ENCODE measurements around the gene RETN. TPM values are rescaled to one million over a fixed set of nuclear protein-coding genes. Genes with fewer than 3 reads are reported as not detected.
A peak's percentile ranks its signal among the peaks of the same experiment; 100 is the strongest.

The RETN gene
- polyA plus RNA-seq, 3 donors, result 42.1 to 119 (median 60.0) TPM

DNA sequence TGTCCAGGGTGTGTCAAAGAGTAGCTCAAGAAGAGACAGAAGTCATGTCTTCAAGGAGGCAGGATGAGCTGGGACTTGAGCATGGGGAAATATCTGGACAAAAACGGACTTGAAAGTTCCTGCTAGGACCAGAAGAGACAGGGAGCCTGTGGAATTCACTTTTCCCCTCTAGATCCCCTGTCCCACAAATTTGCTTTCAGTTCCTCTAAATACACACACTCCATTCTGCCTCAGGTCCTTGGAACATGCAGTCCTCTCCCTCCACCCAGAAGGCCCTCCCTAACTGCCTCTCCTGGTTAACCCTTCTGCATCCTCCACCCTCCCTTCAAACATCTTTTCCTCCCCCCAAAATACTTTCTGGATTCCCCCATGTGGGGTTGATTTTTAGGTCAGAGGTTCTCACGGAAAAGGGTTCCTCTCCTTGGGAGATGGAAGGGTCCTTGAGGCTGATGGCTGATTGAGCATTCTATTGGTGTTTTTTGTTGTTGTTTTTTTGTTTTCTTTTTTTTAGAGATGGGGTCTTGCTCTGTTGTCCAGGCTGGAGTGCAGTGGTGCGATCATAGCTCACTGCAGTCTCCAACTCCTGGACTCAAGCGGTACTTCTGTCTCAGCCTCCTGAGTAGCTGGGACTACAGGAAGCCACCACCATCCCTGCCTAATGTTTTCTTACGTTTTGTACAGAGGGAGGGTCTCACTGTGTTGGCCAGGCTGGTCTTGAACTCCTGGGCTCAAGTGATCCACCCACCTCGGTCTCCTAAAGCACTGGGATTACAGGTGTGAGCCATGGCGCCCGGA is 6.9 kb upstream of the RETN start:
- Histone ChIP-seq H3K4me2 (replicated peaks; ENCODE audit: extremely low read depth, low read length, poor library complexity, severe bottlenecking) (no peak overlapping the region), H3K9me3 (replicated peaks in 1 of 2; ENCODE audit: control insufficient read depth in 1 of 2, insufficient read depth in 1 of 2, low read length in 2 of 2) (no peaks in the 10 kb centered on the region), H3K4me1 (ENCODE audit: control insufficient read depth in 1 of 2, insufficient read depth in 2 of 2, low read length in 2 of 2) (peaks cover 32 to 44% of the 10 kb centered on the region in 2 donors), H4K20me1 (ENCODE audit: insufficient read depth, low read length) (no peaks in the 10 kb centered on the region), H3K36me3 (replicated peaks in 1 of 2; ENCODE audit: control insufficient read depth in 1 of 2, insufficient read depth in 2 of 2, low read length in 2 of 2) (no peaks in the 10 kb centered on the region), H3K27me3 (ENCODE audit: control insufficient read depth in 2 of 2, insufficient read depth in 2 of 2, low read length in 2 of 2) (no peaks in the 10 kb centered on the region), H3K9ac (ENCODE audit: insufficient read depth, low read length, poor library complexity, severe bottlenecking) (no peak overlapping the region), H3K79me2 (ENCODE audit: insufficient read depth, low read length) (no peaks in the 10 kb centered on the region), H3K27ac (ENCODE audit: low read depth in 1 of 2, low read length in 2 of 2) (no peak overlapping the region), H2AFZ (ENCODE audit: insufficient read depth, low read depth, low read length, poor library complexity, severe bottlenecking) (no peak overlapping the region), H3K4me3 (replicated peaks in 1 of 3; ENCODE audit: low read depth in 2 of 3, low read length in 3 of 3) (no peak overlapping the region)
- Mint-ChIP-seq H3K36me3 (no peaks in the 10 kb centered on the region), H3K27ac (peak overlapping the region in 2 of 7 donors; percentile 25 to 80), H3K27me3 (ENCODE audit: low read depth in 3 of 3) (peaks cover 0 to 10% (median 0%) of the 10 kb centered on the region in 3 donors), H3K4me3 (no peak overlapping the region), H3K4me1 (peaks cover 33% of the 10 kb centered on the region), H3K9me3 (peaks cover 0 to 1% (median 0%) of the 10 kb centered on the region in 7 donors)
- TF ChIP-seq, protein P1, sequence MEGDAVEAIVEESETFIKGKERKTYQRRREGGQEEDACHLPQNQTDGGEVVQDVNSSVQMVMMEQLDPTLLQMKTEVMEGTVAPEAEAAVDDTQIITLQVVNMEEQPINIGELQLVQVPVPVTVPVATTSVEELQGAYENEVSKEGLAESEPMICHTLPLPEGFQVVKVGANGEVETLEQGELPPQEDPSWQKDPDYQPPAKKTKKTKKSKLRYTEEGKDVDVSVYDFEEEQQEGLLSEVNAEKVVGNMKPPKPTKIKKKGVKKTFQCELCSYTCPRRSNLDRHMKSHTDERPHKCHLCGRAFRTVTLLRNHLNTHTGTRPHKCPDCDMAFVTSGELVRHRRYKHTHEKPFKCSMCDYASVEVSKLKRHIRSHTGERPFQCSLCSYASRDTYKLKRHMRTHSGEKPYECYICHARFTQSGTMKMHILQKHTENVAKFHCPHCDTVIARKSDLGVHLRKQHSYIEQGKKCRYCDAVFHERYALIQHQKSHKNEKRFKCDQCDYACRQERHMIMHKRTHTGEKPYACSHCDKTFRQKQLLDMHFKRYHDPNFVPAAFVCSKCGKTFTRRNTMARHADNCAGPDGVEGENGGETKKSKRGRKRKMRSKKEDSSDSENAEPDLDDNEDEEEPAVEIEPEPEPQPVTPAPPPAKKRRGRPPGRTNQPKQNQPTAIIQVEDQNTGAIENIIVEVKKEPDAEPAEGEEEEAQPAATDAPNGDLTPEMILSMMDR (IDR thresholded peaks at IDR 0.05), result no peak
- intact Hi-C loops (cut with micrococcal nuclease), result no loop called here
- WGBS (ENCODE audit: insufficient coverage), result 100% methylated on average over 3 of the region's 8 CpGs
- no peak for DNase-seq

GRCh38 chr19:7662657-7663056 is 6.2 kb upstream of the RETN start:
- Histone ChIP-seq H3K4me2 (replicated peaks; ENCODE audit: extremely low read depth, low read length, poor library complexity, severe bottlenecking) (no peak overlapping the region), H3K27me3 (ENCODE audit: control insufficient read depth in 2 of 2, insufficient read depth in 2 of 2, low read length in 2 of 2) (no peaks in the 10 kb centered on the region), H2AFZ (ENCODE audit: insufficient read depth, low read depth, low read length, poor library complexity, severe bottlenecking) (no peak overlapping the region), H3K4me1 (ENCODE audit: control insufficient read depth in 1 of 2, insufficient read depth in 2 of 2, low read length in 2 of 2) (peaks cover 25 to 37% of the 10 kb centered on the region in 2 donors), H3K79me2 (ENCODE audit: insufficient read depth, low read length) (no peaks in the 10 kb centered on the region), H4K20me1 (ENCODE audit: insufficient read depth, low read length) (no peaks in the 10 kb centered on the region), H3K27ac (ENCODE audit: low read depth in 1 of 2, low read length in 2 of 2) (no peak overlapping the region), H3K36me3 (replicated peaks in 1 of 2; ENCODE audit: control insufficient read depth in 1 of 2, insufficient read depth in 2 of 2, low read length in 2 of 2) (no peaks in the 10 kb centered on the region), H3K9ac (ENCODE audit: insufficient read depth, low read length, poor library complexity, severe bottlenecking) (no peak overlapping the region), H3K4me3 (replicated peaks in 1 of 3; ENCODE audit: low read depth in 2 of 3, low read length in 3 of 3) (no peak overlapping the region), H3K9me3 (replicated peaks in 1 of 2; ENCODE audit: control insufficient read depth in 1 of 2, insufficient read depth in 1 of 2, low read length in 2 of 2) (no peaks in the 10 kb centered on the region)
- no peak for DNase-seq
- Mint-ChIP-seq H3K36me3 (no peaks in the 10 kb centered on the region), H3K9me3 (peaks cover 0 to 2% (median 0%) of the 10 kb centered on the region in 7 donors), H3K4me3 (no peak overlapping the region), H3K4me1 (peaks cover 27% of the 10 kb centered on the region), H3K27ac (peak overlapping the region in 1 of 7 donors; percentile 7), H3K27me3 (ENCODE audit: low read depth in 3 of 3) (peaks cover 0 to 10% (median 0%) of the 10 kb centered on the region in 3 donors)
- WGBS (ENCODE audit: insufficient coverage), result 93% methylated on average over 9 of the region's 14 CpGs
- intact Hi-C loops (cut with micrococcal nuclease), result no loop called here
- TF ChIP-seq, protein P1 (IDR thresholded peaks at IDR 0.05), result no peak
